Inferior parietal cortex (tissue), 1 donor: ENCODE data around the gene MYRIP.
A peak's percentile ranks its signal among the peaks of the same experiment; 100 is the strongest.

ENCODE experiments used
- DNase-seq: peaks from one replicate; pipeline ENCODE4 v3.0.0-alpha.2; 2016; ENCODE audit errors: extremely low spot score

Gene MYRIP

DNA sequence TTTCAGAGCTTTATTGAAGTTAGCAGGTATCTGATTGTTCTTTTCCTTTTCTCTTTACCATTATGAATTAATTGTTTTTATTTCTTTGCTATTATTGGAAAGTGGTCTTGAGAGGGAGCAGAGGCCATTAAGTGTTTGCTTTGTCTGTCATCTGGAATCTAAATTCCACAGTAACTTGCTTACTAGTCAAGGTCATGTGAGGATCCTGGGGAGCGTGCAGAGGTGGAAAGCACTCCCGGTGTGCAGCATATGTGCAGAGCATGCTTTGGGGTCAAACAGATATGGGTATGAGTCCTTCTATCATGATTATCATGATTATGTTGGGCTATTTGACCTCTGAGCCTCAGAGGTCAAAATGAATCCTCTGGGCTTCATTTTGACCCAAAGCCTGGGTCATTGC, 96.4 kb downstream of the MYRIP start:
- no peak for DNase-seq

- DNase-seq: no peak
Measured at GRCh38 chr3:39907981-39908380, 98.6 kb downstream of the MYRIP start.

DNA sequence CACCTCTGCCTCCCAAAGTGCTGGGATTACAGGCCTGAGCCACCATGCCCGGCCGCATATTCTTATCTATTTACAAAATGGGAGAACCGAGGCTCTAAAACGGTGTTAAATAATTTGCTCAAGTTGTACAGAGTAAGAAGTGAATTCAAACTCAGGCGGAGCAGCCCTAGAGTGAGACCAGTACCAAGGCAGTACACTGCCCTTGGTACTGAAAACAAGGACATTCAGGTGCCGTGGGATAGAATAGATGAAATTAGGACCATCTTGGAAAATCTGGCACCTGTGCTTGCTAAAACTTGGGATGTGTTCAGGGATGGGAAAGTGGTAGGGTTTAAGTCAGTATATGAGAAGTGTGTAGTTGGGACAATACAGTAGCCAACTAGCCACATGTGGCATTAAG, 100.7 kb downstream of the MYRIP start:
- DNase-seq: no peak

- DNase-seq: no peak
Measured at GRCh38 chr3:39910826-39911464, 101.5 kb downstream of the MYRIP start.

DNA sequence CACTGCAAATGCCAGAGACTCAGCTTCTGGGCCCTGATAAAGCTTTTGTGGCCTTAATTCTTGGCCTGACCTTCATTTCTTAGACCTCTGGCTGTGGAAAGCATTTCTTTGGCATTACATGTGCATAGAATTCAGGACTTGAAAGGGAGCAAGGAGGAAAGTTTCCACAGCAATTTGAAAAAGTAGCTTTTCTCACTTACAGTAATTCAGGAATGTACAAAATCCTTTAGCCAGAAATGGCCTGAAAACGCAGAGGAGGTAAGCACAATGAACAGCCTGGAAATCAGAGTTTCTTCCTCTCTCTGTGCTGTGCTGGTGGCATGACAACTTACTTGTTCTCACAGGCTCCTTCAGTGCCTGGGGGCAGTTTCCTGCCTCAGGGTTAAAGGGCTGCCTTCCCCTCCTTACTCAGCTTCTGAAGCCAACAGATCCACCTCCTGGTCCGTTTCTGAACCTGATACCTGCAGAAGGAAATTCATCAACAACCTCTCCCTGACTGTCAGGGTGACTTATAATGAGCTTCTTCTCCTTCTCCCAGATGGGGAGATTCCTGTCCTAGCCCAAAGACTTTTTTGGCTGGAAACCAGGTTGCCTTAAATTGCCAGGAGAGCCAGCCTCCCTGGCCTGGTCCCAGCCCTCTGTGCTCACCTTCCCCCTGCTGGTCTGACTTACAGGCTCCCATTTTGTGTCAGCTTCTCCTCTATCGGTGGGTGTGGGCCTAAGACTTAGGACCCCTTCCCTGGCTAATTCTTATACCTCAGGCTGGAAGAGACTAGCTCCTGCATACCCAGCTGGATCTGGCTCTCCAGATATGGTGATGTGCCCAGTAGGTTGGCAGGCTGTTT, 102.3 kb downstream of the MYRIP start:
- no peak for DNase-seq

GRCh38 chr3:39915027-39915426, 105.6 kb downstream of the MYRIP start:
- no peak for DNase-seq

- no peak for DNase-seq
Measured at GRCh38 chr3:39917065-39917773, 107.8 kb downstream of the MYRIP start.

DNA sequence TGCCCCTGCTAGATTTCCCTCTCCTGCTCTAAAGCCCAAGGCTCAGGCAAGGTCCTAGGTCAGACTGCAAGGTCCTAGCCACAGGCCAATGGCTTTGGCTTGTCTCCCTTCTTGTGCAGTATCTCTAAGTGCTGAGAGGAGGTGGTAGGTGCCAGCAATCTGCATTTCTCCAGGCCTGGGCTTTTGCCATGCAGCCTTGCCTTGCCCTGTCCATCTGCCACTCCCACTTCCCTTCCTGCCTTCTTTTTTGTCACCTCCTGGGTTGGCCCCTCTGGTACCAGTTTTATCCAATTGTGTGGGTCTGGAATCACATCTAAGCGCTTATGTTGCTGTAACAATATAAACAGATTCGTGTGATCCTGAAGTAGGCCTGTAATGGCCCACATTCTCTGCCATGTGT, 109.9 kb downstream of the MYRIP start:
- DNase-seq: no peak

- no peak for DNase-seq
Measured at GRCh38 chr3:39920271-39920670, 110.9 kb downstream of the MYRIP start.

GRCh38 chr3:39927479-39927878, 118.1 kb downstream of the MYRIP start:
- no peak for DNase-seq

- peak; percentile 57 for DNase-seq
Measured at GRCh38 chr3:39933986-39934693, 124.7 kb downstream of the MYRIP start.

DNA sequence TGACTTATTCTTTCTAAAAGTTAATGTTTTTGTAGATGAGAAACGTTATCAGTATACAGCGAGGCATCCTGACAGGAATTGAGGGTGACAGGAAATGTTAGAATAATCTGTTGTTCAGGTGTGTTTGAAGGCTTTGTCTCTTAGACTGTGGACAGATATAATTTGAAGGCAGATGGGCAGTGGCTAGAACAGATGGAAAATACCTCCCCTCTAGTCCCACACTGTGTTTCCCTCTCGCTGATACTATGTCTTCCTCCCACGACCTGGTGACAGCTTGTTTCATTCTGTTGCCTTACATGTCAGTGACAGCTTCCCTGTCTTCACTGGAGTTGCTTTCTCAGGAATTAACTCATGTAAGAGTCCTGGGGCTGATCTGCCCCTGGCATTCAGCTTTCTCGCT, 125.3 kb downstream of the MYRIP start:
- peak; percentile 38 for DNase-seq

DNA sequence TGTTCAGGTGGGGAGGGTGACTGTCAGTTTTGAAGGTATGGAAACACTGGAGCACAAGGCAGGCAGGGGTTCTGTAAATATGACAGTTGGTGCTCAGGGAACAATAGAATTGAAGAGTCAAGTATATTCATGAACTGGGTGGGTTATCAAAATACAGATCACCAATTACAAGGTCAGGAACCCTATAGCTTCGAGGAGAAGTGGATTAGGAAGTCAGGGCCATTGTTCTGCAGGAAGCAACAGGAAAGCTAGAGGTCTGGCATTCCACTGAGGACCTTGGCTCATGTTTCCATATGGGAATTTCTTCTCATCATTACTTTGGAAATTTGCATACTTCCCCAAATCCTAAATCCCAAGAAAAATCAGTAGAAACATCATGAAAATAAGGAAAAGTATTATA, 125.9 kb downstream of the MYRIP start:
- DNase-seq: no peak

- DNase-seq: no peak
Measured at GRCh38 chr3:39936848-39937247, 127.4 kb downstream of the MYRIP start.

GRCh38 chr3:39937315-39937714, 127.9 kb downstream of the MYRIP start:
- DNase-seq: peak; percentile 85

DNA sequence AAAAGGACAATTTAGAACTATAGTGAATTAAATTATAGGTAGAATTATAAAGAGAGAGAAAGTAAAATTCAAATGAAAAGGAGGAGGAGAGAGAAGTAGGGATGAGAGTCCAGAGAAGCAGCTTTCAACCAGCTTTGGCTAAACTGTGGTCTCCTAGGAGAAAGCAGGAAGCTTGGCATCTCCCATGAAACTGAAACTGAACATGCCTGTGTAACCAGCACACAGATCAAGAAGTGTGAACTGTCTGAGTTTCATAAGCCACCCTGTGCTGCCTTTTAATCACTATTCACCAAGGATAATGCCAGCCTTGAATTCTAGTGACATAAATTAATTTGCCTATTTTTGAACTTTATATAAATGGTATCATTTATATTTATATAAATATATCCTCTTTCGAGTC, 128.5 kb downstream of the MYRIP start:
- no peak for DNase-seq

- no peak for DNase-seq
Measured at GRCh38 chr3:39941931-39942330, 132.5 kb downstream of the MYRIP start.

DNA sequence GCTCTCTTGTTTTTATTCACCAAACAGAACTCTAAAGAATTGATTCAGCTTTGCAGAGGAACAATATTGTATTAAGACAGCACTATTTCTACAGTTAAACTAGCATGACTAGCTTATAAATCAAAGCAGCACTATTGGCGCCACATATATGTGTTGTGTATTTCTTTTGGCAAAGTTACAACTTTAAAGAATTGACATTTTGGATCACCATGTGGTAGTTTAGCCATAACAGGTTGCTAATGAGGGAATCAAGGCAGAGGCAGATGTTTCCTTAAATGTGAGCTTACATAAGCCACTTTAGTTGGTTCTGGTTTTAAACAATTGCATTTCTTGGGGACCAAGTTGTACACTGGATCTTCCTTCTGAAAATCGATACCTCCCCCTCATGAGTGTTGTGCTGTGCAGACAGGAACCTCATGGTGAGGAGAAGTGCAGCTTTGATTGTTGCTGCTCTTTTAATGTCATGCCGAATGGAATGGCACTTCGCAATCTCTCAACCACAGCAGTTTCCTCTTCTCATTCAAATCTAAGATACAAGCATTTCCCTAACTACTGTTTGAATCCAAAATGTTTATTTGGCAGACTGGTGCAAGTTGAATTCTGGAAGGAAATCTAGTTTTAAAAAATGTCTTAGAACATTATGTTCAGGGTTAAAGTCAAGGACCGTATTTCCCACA, 151.2 kb downstream of the MYRIP start:
- no peak for DNase-seq

GRCh38 chr3:39961230-39961629, 151.8 kb downstream of the MYRIP start:
- no peak for DNase-seq

GRCh38 chr3:39962581-39962980, 153.2 kb downstream of the MYRIP start:
- DNase-seq: no peak

- DNase-seq: no peak
Measured at GRCh38 chr3:39965461-39965860, 156.1 kb downstream of the MYRIP start.

- DNase-seq: no peak
Measured at GRCh38 chr3:39965997-39966396, 156.6 kb downstream of the MYRIP start.
